Calu3 (cell line): Measurements from ENCODE around the gene RASSF7. TPM values are rescaled to one million over a fixed set of nuclear protein-coding genes. Genes with fewer than 3 reads are reported as not detected.

Experiments used
- BruUV-seq: library from RNA; stranded (reverse); fragments of 400-500 nt; replicated peaks from 2 replicates; lab custom pipeline; 2021; lab: Mats Ljungman, UMichigan
- CTCF ChIA-PET: fragments of 300-600 bp; sonication (Branson Sonifier 250); formaldehyde crosslinking; loops from one replicate; lab custom pipeline; 2022; ENCODE audit warnings: antibody characterized with exemption; lab: Charles Lee
- DNase-seq: peaks from one replicate; pipeline ENCODE4 v3.0.0; 2022
- H3K27ac Mint-ChIP-seq: one replicate; pipeline ENCODE4 v1.8.0; 2022; ENCODE audit warnings: mixed read lengths; ENCODE audit not compliant: unreplicated experiment
- H3K27me3 Mint-ChIP-seq: one replicate; pipeline ENCODE4 v1.8.0; 2022; ENCODE audit warnings: mixed read lengths; ENCODE audit not compliant: unreplicated experiment
- H3K36me3 Mint-ChIP-seq: one replicate; pipeline ENCODE4 v1.8.0; 2022; ENCODE audit warnings: mild to moderate bottlenecking, moderate library complexity, mixed read lengths; ENCODE audit not compliant: insufficient read depth, unreplicated experiment
- H3K4me1 Mint-ChIP-seq: one replicate; pipeline ENCODE4 v1.8.0; 2022; ENCODE audit warnings: mild to moderate bottlenecking, low read depth, mixed read lengths; ENCODE audit not compliant: unreplicated experiment
- H3K4me3 Mint-ChIP-seq: one replicate; pipeline ENCODE4 v1.8.0; 2022; ENCODE audit warnings: mild to moderate bottlenecking, low read depth, moderate library complexity, mixed read lengths; ENCODE audit not compliant: unreplicated experiment
- H3K9me3 Mint-ChIP-seq: one replicate; pipeline ENCODE4 v1.8.0; 2022; ENCODE audit warnings: low read depth, mixed read lengths; ENCODE audit not compliant: unreplicated experiment
- intact Hi-C: fragments of 100-400 bp; cut with micrococcal nuclease; formaldehyde crosslinking; loops from one replicate; pipeline ENCODE4 v1.10.0; 2022; ENCODE audit not compliant: unreplicated experiment
- total RNA-seq: library from RNA; stranded (reverse); gene quantifications from 2 replicates; pipeline ENCODE4 v1.2.3, GENCODE V29; 2022
- TF ChIP-seq, protein P1 (sequence below): fragments of 200-600 bp; IDR thresholded peaks from one replicate; pipeline ENCODE4 v1.8.0; 2022; ENCODE audit warnings: antibody characterized with exemption; ENCODE audit not compliant: unreplicated experiment

RASSF7 gene
- total RNA-seq, 1 experiment from 2014 or later, result 93.3 TPM

- Mint-ChIP-seq H3K27ac (peak overlapping the region; percentile 13), H3K4me1 (no peaks in the 10 kb centered on the region), H3K9me3 (no peaks in the 10 kb centered on the region), H3K36me3 (peaks cover 70% of the 10 kb centered on the region), H3K27me3 (no peaks in the 10 kb centered on the region), H3K4me3 (no peak overlapping the region)
- BruUV-seq, result no TSS peak
- CTCF ChIA-PET, result no interaction called here
- intact Hi-C loops, result loop anchor here (10.0 kb wide), 1 partner anchor 166 kb away; no protein-coding TSS in a partner anchor
- no peak for DNase-seq
- TF ChIP-seq, protein P1, sequence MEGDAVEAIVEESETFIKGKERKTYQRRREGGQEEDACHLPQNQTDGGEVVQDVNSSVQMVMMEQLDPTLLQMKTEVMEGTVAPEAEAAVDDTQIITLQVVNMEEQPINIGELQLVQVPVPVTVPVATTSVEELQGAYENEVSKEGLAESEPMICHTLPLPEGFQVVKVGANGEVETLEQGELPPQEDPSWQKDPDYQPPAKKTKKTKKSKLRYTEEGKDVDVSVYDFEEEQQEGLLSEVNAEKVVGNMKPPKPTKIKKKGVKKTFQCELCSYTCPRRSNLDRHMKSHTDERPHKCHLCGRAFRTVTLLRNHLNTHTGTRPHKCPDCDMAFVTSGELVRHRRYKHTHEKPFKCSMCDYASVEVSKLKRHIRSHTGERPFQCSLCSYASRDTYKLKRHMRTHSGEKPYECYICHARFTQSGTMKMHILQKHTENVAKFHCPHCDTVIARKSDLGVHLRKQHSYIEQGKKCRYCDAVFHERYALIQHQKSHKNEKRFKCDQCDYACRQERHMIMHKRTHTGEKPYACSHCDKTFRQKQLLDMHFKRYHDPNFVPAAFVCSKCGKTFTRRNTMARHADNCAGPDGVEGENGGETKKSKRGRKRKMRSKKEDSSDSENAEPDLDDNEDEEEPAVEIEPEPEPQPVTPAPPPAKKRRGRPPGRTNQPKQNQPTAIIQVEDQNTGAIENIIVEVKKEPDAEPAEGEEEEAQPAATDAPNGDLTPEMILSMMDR, result no peak
Observed at GRCh38 chr11:559020-559620, 1.6 kb upstream of the RASSF7 start.

DNA sequence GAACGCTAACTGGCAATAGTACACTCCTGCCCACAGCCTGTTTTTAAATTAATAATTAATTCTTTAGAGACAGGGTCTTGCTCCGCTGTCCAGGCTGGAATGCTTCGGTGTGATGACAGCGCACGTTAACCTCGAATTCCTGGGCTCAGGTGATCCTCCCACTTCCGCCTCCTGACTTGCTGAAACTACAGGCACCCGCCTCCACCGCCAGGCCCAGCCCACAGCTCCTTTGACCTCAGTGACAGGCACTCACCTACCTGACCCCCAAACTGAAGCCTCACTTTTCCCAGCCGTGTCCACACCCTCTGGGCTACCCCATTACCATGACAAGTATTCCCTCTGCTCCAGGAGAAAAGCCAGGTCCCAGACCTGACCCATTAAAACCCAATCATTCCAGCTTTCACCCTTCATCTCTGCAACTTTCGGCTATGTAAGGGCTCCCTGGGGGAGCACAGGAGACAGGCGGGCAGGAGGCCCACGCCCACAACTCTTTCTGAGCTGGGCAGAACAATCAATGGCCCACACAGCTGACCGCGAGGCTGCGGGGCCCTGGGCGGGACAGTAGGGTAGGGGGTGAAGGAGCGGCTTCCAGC lies 962 bp upstream of the RASSF7 start:
- TF ChIP-seq, protein P1, result no peak
- DNase-seq, result peak; percentile 55
- CTCF ChIA-PET, result no interaction called here
- Mint-ChIP-seq H3K4me3 (peak overlapping the region; percentile 90), H3K4me1 (no peaks in the 10 kb centered on the region), H3K9me3 (no peaks in the 10 kb centered on the region), H3K36me3 (peaks cover 77% of the 10 kb centered on the region), H3K27me3 (no peaks in the 10 kb centered on the region), H3K27ac (peak overlapping the region; percentile 88)
- intact Hi-C loops, result loop anchor here (10.0 kb wide), 2 partner anchors 145 to 165 kb away; partner anchors contain the start of gene EPS8L2
- BruUV-seq, result no TSS peak

- CTCF ChIA-PET, result interaction anchor here (0.6 to 1.0 kb wide), 6 partner anchors 14 to 144 kb away, joined by 3 to 6 read pairs (median 4); no protein-coding TSS in a partner anchor
- H3K27me3 Mint-ChIP-seq, result no peaks in the 10 kb centered on the region
- no peaks in the 10 kb centered on the region for H3K9me3 Mint-ChIP-seq
- intact Hi-C loops, result loop anchor here (10.0 kb wide), 1 partner anchor 143 kb away; the partner anchor contains the start of gene EPS8L2
- no TSS peak for BruUV-seq
- H3K4me1 Mint-ChIP-seq, result no peaks in the 10 kb centered on the region
- TF ChIP-seq, protein P1, result no peak
- H3K4me3 Mint-ChIP-seq, result peak overlapping the region; percentile 90
- peak; percentile 94 for DNase-seq
- H3K27ac Mint-ChIP-seq, result peak overlapping the region; percentile 82
- H3K36me3 Mint-ChIP-seq, result peaks cover 73% of the 10 kb centered on the region
Observed at GRCh38 chr11:561148-562003, 606 bp downstream of the RASSF7 start.

DNA sequence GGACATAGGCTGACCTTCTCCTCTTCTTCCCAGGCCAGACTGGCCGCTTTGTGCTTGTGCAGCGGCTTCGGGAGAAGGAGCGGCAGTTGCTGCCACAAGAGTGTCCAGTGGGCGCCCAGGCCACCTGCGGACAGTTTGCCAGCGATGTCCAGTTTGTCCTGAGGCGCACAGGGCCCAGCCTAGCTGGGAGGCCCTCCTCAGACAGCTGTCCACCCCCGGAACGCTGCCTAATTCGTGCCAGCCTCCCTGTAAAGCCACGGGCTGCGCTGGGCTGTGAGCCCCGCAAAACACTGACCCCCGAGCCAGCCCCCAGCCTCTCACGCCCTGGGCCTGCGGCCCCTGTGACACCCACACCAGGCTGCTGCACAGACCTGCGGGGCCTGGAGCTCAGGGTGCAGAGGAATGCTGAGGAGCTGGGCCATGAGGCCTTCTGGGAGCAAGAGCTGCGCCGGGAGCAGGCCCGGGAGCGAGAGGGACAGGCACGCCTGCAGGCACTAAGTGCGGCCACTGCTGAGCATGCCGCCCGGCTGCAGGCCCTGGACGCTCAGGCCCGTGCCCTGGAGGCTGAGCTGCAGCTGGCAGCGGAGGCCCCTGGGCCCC lies 1.4 kb downstream of the RASSF7 start:
- TF ChIP-seq, protein P1, result no peak
- intact Hi-C loops, result loop anchor here (10.0 kb wide), 1 partner anchor 143 kb away; the partner anchor contains the start of gene EPS8L2

More for the DNA sequence above, 1.4 kb downstream of the RASSF7 start:
- Mint-ChIP-seq H3K27ac (no peak overlapping the region), H3K27me3 (no peaks in the 10 kb centered on the region), H3K36me3 (peaks cover 77% of the 10 kb centered on the region), H3K4me1 (no peaks in the 10 kb centered on the region), H3K9me3 (no peaks in the 10 kb centered on the region), H3K4me3 (peak overlapping the region; percentile 90)
- CTCF ChIA-PET, result interaction anchor here (0.6 to 1.0 kb wide), 6 partner anchors 13 to 143 kb away, joined by 3 to 6 read pairs (median 4); no protein-coding TSS in a partner anchor
- no TSS peak for BruUV-seq
- DNase-seq, result no peak
